Activated CD8-positive, alpha-beta memory T cell treated with anti-CD3 and anti-CD28 coated beads, Interleukin-2, amount 50 U/mL, for 1 hour (primary cell): ENCODE data around the gene FAM153A.
A peak's percentile ranks its signal among the peaks of the same experiment; 100 is the strongest.
"Not testable (repeated sequence)": the region's sequence is repeated elsewhere in the genome, so short reads cannot be mapped to it uniquely, and the experiment has no call there.

Experiments used
- DNase-seq: peaks from one replicate; pipeline ENCODE4 v3.0.0-alpha.2; 2020; ENCODE audit errors: extremely low read depth

The FAM153A gene

GRCh38 chr5:177782792-177783633 is at the start of gene FAM153A:
FAM153A (minus strand) TSS chr5:177782899.
- DNase-seq: not testable (repeated sequence)

DNA sequence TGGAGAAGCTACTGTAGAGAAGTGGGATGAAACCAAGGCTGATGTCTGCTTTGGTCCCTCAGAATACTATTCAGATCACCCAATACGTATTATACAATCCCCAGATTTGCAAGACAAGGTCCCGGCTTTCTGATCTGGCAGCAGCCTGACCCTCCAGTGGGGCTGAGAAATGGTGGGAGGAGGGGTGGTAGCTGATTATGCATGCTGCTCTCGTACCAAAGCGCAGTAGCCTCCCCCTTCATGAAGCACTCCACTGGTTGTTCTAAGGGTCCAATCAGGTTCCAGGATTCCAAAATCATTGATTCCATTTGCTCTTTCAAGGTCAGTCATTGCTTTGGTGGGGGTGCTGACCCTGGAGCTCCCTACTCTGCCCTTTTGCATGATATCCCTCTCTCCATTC is 49.6 kb upstream of the FAM153A start:
- not testable (repeated sequence) for DNase-seq

- DNase-seq: not testable (repeated sequence)
Measured at GRCh38 chr5:177826073-177826472, 43.4 kb upstream of the FAM153A start.

- DNase-seq: not testable (repeated sequence)
Measured at GRCh38 chr5:177824776-177825175, 42.1 kb upstream of the FAM153A start.

DNA sequence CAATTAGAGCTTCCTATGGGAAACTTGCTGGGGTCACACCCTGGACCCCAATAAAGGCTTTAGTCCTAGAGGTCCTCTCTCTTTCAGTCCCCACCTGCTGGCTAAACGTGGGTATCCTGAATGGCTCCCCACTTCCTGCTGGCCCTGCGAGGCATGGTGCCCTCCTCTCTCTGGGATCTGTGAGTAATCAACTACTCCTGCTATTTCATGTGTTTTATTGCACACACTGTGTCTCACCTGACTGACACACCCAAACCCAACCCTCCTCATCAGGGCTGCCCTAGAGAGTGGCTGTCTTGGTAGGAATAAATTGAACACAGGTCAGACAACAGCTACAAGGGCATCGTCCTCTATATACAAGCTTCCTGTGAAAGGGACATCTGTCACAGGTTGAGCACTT is 39.8 kb upstream of the FAM153A start:
- DNase-seq: not testable (repeated sequence)

DNA sequence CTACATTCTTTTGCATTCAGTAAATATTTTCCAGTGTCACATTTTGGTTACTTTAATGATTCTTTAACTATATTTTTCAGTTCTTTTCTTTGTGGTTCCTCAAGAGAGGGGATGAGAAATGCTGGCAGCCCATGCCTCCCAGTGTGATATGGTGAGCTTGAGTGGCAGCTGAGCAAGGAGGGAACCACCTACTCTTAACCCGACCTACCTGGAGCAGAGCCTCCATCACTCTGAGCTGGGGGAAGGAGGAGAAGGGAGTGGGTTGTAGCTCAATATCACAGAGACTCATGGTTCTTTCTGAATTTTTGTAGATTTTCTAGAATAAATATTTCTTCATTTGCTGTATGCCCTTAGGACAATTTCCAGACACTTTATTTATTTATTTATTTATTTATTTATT is 37.0 kb upstream of the FAM153A start:
- not testable (repeated sequence) for DNase-seq

GRCh38 chr5:177812814-177813425 is 30.2 kb upstream of the FAM153A start:
- not testable (repeated sequence) for DNase-seq

GRCh38 chr5:177812160-177812743 is 29.6 kb upstream of the FAM153A start:
- DNase-seq: not testable (repeated sequence)

DNA sequence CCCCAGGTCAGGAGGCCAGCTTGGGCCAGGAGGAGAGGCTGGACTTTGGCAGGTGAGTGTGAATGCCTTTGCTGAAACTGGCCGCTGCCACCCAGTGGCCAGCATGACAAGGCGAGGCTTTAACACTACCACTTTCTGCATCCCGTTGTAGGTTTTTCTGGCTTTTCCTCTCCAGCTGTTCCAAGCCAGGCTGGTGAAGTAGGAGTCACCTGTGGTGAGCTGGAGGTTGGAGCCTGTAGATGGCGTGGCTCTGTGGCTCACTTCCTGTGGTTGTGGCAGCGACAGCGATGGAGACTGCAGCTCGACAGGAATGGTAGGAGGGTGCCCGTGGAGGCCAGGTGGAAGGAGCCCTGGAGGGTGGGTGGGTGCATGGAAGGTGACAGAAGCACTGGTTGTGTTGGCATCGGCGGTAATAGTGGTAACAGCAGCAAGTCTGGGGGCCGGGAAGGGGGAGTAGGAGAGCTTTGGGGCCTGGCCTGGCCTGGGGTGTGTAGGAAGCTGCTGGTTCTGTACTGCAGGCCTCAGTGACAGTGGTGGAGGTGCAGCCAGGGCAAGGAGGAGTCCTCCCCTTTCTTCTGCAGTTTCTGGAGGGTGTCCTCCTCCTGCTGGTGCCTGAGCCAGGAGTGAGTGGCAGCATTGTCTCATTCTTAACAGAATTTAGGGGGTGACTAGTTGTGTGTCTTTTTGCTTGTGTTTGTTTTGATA is 26.7 kb upstream of the FAM153A start:
- DNase-seq: not testable (repeated sequence)

- DNase-seq: not testable (repeated sequence)
Measured at GRCh38 chr5:177808420-177808819, 25.7 kb upstream of the FAM153A start.

DNA sequence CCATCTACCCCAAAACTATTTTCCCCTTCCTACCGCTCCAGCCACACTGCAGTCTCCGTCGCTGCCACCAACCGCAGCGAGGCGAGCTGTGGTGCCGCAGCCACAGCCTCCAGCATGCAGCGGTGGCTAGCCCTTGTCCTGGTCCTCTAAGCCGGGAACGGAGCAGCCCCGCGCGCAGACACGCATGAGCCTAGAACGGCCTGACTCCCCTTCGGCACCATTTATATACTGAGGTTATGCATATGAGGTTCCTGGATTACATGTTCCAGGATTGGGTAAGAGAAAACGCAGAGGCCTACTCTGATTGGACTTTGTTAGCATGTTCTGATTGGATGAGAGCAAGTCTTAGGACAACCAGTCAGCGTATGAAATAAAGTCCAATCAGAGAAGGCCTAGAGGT is 24.6 kb upstream of the FAM153A start:
- DNase-seq: not testable (repeated sequence)

DNA sequence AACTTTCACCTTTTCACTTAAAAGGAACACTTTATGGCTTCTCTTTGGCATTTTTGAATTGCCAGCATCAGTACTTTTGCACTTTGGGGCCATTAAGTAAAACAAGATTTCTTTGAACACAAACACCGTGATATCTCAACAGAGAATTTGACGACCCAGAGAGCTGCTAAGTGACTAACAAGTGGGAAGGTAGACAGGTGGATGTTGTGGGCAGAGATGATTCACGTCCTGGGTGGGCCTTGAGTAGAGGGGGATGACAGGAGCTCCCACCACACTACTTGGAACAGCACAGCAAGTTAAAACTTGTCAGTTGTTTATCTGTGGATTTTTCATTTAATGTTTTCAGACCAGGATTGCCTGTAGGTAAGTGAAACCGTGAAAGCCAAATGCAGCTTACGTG is 18.7 kb upstream of the FAM153A start:
- DNase-seq: peak; percentile 17

- DNase-seq: not testable (repeated sequence)
Measured at GRCh38 chr5:177798237-177798840, 15.6 kb upstream of the FAM153A start.

DNA sequence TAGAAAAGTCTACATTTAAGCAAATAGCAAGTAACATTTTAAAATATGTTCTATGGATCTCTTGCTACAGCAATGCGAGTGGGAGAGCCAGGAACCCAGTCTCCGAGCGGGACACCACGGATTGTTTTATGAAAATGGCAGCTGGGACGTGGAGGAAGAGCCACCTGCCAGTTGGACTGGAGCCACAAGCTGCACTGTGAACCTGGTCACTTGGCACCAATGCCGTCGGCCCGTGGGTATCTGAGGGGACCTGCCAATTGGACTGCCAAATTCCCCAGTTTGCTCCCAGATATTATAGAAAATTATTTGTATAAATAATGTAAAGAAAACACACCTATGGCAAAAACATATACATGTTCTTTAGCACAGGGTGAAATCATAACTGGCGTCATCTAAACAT is 10.6 kb upstream of the FAM153A start:
- DNase-seq: not testable (repeated sequence)

GRCh38 chr5:177791649-177792048 is 8.9 kb upstream of the FAM153A start:
- DNase-seq: not testable (repeated sequence)

GRCh38 chr5:177782169-177782568 is 530 bp downstream of the FAM153A start:
- DNase-seq: not testable (repeated sequence)

- not testable (repeated sequence) for DNase-seq
Measured at GRCh38 chr5:177771206-177771605, 11.5 kb downstream of the FAM153A start.

DNA sequence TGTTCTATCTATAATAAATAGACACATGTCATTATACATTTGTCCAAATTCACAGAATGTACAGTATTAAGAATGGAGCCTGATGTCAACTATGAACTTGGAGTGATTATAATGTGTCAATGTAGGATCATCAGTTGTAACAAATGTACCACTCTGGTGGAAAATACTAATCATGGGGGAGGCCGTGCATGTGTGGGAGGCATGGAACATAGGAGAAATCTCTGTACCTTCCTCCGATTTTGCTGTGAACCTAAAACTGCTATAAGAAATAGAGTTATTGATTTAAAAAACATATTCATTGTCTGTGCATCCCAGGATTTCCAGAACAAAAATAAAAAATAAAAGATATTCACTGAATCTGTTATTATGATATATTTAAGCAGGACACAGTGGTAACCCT is 12.1 kb downstream of the FAM153A start:
- DNase-seq: not testable (repeated sequence)

GRCh38 chr5:177763737-177764508 is 18.8 kb downstream of the FAM153A start:
- not testable (repeated sequence) for DNase-seq

GRCh38 chr5:177760954-177761353 is 21.7 kb downstream of the FAM153A start:
- not testable (repeated sequence) for DNase-seq

- not testable (repeated sequence) for DNase-seq
Measured at GRCh38 chr5:177747354-177747753, 35.3 kb downstream of the FAM153A start.
